Right renal pelvis (tissue), 4 donors: ENCODE results near the gene LPCAT2. TPM values are rescaled to one million over a fixed set of nuclear protein-coding genes. Genes with fewer than 3 reads are reported as not detected.
A peak's percentile ranks its signal among the peaks of the same experiment; 100 is the strongest.

Source experiments
- DNase-seq, 4 donors: peaks; one replicate each; pipeline ENCODE4 v3.0.0-alpha.2; 2013; ENCODE audit warnings: low read depth in 4 of 4, low spot score in 3 of 4, missing footprints in 1 of 4
- polyA plus RNA-seq, 4 donors: library from polyadenylated mRNA; unstranded; fragments of 120-200 nt; gene quantifications; one replicate each; pipeline ENCODE4 v1.2.1, GENCODE V29; 2013; ENCODE audit not compliant: insufficient read length in 4 of 4

LPCAT2 gene, protein sequence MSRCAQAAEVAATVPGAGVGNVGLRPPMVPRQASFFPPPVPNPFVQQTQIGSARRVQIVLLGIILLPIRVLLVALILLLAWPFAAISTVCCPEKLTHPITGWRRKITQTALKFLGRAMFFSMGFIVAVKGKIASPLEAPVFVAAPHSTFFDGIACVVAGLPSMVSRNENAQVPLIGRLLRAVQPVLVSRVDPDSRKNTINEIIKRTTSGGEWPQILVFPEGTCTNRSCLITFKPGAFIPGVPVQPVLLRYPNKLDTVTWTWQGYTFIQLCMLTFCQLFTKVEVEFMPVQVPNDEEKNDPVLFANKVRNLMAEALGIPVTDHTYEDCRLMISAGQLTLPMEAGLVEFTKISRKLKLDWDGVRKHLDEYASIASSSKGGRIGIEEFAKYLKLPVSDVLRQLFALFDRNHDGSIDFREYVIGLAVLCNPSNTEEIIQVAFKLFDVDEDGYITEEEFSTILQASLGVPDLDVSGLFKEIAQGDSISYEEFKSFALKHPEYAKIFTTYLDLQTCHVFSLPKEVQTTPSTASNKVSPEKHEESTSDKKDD
- 10 to 100 TPM in 1 of 4 donors, 1 to 10 TPM in 3; 9.4 to 10.5 (median 9.7) TPM for polyA plus RNA-seq

DNA sequence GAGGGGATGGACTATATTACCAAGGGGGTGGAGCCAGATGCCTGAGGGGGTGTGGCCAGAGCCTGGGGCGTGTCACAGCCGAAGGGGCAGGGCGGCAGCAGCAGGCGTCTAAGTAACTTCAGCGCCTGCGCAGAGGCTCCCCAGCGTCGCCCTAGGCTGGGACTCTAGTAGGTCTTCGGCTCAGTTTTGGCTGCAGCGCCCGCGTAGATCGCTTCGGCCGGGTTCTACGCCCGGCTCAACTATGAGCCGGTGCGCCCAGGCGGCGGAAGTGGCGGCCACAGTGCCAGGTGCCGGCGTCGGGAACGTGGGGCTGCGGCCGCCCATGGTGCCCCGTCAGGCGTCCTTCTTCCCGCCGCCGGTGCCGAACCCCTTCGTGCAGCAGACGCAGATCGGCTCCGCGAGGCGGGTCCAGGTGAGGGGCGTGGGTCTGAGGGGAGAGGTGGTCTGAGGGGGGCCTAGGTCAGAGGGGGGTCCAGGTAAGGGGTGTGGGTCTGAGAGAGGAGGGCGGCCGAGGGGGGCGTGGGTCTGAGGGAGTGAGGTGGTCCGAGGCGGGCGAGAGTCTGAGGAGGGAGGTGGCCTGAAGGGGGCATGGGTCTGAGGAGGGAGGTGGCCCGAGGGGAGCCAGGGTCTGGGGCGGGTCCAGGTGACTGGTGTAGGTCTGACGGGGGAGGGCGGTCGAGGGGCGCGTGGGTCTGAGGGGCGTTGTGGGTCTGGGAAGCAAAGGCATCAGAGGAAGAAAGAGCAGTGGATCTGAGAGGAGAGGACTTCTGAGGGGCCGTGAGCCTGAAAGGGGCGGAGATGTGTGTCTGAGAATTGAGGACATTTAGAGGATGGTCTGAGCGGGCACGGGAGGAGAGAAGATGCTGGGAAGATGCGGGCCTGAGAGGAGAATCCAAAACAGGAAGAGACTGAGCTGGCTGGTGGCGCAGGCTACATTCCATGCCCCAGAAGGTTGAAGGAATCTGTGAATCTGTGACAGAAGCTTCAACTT is at the start of gene LPCAT2:
LPCAT2 (plus strand) TSS at position 132 of the 991 bp plus-strand sequence; CDS start at position 242, 110 bp downstream.
- peak in 2 of 4 donors; percentile 55 to 56 for DNase-seq

DNA sequence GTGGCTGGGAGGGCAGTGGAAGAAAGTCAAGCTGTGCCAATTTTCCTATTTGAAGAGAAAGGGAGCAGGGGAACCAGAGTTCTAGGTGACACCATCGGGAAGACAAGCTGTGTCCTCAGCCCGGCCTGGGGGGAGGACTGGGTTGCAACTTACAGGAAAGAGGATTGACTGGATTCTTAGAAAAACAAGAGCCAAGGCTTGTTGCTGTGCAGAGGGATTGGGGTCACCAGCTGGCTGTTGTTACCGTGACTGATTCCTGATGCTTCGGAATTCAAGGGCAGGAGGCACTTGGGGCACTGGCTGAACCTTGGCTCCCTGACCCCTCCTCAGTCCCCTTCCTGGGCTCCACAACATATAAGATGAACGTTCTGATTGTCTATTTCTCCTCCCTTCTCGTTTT is 46.6 kb upstream of the LPCAT2 start:
- DNase-seq, result no peak

DNA sequence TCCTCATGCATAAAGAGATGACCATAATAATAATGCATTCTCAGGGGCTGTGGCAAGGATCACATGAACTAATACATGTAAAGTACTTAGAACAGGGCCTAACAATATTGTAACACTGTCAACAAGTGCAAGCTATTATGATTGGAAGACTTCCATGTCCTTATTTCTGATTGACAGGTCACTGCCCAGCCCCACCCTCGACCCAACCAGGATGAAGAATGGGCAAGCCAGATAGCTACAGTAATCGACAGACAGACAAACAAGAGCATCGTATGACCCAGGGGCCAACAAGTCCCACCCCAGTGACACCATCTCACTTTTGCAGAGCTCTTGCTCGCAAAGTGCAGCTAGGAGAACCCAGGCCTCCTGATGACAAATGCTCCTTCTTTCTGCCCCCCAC is 44.5 kb upstream of the LPCAT2 start:
- DNase-seq, result no peak

DNA sequence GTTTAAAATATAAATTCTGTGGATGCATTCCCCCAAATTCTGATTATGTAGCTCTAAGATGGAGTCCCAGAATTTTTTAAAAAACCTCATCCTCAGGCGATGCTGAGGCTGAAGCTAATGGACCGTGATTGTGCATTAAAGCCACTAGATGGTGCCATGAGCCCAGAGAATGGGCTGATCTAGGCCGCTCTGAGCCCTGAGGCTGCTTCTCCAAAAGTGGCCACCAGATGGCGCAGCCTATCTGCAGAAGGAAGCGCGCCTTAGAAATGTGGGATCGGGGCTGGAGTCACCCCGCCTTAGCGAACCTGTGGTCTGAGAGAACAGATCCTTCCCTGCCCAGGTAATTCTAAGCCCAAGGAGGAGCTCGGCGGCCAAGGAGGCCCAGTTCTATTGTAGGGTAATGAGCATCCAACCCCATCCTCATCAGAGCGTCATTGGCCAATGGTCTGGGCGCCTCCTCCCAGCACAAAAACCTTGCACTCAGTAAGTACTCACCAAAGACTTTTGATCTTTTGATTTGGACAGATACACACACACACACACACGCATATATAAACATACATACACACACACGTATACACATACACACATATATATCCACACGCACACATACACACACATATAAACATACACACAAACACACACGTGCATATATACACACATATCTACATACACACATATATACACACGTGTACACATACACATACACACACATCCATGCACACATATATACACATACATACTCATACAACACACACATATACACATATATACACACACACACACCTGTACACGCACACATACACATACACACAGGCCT is 43.6 kb upstream of the LPCAT2 start:
- DNase-seq, result peak; percentile 71 to 89 (median 77)

DNA sequence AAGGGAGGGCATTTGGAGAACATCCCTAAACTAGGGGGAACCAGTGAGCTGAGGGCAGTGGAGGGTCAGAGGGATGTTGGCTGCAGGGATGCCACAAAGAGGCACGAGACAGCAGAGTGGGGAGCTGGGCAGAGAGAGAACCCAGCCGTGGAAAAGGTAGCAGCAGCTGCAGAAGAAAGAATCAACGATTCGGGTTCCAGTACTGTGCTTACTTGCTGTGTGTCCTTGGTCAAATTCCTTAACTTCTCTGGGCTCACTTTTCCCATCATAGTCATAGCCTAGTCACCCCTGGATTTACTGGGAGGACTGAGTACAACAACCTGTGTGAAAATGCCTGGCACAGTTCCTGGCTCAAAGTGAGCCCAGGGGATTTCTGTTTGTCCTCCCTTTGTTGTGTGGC is 42.7 kb upstream of the LPCAT2 start:
- DNase-seq, result no peak

DNA sequence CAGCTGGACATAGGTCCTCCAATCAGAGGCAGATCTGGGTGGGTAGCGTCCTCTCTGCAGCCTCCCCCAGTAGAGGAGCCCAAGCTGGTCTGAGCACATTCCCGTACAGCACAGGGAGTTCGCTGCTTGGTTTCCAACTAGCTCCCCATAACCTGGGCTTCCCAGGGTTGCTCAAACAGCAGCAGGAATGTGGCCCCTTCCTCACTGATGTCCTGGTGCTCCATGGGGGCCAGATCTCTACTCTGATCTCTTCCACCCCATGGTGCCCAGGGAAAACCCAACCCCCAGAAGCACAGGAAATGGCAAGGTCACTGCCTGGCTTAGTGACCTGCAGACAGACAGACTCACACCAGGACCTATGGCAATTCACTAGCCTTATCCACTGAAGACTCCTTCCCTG is 41.0 kb upstream of the LPCAT2 start:
- no peak for DNase-seq

DNA sequence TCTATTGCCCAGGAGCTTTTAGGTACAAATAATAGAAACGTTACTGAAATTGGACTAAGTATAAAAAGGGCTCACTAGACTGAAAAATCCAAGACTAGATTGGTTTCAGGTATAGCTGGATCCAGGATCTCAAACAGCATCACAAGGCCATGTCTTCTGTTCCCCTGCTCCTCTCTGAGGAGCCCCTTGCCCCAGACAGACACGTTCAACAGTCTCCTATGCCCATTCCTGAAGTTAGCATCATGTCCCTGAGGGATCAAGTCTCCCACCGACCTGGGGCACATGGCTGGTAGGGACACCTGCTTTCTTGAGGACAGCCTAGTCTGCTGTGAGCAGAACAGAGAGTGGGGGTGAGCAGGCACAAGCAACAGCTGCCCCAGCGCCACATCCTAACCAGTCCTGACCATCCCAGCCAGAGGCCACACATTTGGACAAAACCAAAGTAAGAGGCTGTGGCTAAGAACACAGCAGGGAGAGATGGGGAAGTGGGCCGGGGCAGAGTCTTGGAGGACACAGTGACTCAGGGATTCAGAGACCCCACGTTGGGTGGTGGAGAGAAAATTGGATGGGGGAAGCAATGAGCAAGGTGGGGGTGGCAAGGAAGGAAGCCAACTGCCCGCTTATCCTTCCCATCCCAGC is 40.4 kb upstream of the LPCAT2 start:
- DNase-seq, result no peak

DNA sequence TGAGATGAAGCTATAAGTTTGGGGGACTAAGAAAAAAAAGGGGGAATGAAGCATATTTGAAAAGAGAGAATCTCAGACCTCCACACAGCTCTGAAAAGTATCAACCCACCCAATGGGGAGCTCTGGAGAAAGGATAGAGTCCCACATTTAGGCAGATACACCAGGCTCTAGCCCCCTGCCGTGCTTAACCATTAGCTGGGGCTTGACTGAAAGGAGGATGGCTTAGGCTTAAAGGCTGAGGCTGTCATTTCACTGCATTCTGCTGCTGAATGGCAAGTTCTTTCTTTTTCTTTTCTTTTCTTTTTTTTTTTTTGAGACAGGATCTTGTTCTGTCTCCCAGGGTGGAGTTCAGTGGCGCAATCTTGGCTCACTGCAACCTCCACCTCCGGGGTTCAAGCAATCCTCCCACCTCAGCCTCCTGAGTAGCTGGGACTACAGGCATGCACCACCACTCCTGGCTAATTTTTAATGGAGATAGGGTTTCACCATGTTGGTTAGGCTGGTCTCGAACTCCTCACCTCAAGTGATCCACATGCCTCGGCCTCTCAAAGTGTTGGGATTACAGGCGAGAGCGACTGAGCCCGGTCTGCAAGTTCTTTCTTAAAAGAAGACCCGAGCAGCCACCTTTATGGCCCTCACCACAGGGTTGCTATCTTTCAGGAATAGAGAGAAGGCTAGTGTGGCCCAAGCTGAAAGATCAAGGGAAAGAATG is 38.9 kb upstream of the LPCAT2 start:
- DNase-seq, result no peak

DNA sequence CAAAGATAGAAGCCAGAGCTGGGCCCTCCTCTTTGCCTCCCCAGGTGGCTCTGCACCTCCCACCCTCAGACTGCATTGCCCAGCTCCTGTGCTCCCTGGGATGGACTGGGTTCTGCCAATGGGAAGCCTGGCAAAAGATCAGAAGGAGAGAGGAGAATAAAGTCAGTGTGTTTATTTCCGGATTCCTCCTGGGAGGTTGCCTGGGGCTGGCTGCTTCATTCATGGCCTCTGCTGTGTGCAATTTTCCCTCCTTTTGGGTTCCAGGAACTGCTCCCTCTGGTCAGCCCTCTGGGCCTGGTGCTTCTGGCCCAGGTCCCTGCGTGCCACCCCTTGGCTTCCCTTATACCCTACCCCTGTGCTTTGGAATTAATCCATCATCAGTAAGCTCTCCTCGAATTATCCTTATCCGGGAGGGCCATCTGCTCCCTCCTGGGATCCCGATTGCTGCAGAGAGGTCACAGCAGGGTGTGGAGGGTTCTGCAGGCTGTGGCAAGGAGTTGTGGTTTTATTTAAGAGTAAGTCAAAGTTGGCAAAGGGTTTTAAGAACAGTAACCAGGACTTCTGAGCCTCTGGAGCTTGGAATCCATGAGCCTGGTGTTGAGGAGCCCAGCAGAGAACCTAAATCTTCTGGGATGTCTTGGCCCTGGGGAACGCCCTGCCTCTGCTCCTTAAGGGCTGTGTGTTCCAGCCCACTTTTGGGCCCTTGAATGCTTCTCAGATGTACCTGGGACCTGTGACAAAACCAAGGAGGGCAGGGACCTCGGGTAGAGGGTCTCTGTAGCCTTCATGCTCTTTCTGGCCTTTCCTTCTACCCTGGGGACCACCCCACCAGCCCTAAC is 38.1 kb upstream of the LPCAT2 start:
- no peak for DNase-seq

DNA sequence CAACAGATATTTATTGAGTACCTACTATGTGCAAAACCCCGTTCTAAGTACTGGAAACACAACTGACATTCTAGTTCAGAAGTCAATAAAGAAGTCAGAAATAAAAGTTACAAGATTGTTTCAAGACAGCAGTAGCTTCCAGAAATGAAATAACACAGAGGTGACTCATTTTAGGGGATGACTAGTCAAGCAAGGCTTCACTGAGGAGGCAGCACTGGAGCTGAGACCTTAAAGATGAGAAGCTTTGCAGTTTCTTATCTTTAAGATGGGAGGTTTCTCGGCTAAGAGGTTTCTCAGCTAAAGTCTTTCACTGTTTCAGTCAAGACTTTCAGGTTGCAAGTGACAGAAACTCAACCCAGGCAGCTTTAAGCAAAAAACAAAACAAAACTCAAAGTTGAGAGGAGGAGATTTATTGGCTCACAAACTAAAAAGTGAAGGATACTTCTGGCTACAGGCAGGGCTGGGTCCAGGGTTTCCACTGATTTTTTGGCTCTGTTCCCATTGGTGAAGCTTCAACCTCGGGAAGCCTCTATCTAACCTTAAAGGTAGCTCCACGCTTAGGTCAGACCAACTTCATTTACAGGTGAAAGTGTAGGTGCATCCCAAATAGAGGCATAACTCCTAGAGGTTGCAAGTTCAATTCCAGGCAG is 37.3 kb upstream of the LPCAT2 start:
- DNase-seq, result no peak

DNA sequence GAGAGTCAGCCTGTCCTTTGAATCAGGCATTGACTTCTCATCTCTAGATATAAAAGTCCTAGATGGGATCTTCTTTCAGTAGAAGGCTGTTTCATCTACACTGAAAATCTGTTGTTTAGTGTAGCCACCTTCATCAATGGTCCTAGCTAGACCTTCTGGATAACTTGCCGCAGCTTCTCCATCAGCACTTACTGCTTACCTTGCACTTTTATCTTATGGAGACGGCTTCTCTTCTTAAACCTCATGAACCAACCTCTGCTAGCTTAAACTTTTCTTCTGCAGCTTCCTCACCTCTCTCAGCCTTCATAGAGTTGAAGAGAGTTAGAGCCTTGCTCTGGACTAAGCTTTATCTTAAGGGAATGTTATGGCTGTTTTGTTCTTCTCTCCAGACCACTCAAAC is 35.3 kb upstream of the LPCAT2 start:
- no peak for DNase-seq

DNA sequence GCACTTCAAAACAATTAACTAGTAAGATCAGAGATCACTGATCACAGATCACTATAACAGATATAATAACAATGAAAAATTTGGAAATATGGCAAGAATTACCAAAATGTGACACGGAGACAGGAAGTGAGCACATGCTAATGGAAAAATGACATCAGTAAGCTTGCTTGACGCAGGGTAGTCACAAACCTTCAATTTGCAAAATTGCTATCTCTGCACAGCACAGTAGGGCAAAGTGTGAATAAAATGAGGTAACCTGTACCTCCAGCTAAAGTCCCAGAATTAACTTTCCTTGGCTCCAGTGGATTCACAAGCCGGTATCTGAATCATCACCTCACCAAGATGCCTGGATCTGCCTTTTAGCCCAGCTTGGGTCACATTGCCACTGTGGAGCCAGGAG is 34.1 kb upstream of the LPCAT2 start:
- DNase-seq, result no peak

DNA sequence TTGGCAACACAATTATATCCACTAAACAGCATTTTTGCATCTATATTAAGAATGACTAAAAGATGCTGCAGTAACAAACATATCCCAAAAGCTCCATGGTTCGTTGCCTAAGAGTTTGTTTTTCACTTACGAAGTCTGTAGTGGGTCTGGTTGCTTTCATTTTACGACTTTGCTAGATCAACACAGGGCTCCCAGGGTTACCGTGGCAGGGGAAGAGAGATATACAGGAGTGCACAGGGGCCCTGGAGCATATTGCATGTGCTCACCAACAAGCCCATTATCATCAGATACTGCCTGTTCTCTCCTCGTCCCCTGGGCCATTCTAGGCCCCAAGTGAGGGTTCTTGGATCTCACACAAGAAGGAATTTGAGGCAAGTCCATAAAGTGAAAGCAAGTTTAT is 33.0 kb upstream of the LPCAT2 start:
- no peak for DNase-seq

DNA sequence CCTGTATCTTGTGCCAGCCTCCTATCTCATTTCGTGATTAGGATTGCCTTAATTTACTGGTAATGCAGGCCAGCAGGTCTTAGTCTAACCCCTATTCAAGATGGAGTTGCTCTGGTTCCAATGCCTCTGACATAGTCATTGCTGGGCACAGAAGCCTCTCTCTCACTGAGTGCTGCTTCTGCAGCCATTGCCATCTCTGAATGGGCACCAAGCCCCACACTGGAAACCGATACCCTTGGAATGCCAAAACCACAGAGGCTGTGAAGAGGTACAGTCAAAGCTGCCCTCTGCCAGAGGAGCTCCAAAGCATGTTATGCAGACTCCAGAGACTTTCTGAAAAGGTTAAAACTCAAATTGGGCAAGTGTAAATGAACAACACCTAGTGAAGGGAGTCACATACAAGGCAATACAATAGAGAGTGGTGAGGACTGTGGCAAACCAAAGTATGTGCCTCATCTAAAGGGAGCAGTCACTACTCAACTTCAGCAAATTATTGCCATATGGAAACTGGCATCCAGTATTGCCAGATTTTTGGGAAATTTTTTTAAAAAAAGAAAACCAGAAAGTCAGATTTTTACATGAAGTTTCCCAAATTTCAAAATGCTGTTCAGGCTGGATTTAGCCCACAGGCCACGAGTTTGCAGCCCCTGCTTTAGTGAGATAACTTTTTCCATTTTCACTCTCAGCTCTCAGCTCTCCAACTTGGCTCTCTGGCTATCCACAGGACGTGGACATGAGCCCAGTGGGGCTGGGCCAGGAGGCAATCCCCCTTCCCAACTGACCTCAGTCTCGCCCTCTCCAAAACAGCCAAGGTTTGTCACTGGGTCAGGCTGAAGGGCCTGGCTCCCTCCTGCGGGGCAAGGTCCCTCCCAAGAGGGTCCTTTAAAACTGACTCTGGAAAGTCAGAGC is 32.0 kb upstream of the LPCAT2 start:
- no peak for DNase-seq

DNA sequence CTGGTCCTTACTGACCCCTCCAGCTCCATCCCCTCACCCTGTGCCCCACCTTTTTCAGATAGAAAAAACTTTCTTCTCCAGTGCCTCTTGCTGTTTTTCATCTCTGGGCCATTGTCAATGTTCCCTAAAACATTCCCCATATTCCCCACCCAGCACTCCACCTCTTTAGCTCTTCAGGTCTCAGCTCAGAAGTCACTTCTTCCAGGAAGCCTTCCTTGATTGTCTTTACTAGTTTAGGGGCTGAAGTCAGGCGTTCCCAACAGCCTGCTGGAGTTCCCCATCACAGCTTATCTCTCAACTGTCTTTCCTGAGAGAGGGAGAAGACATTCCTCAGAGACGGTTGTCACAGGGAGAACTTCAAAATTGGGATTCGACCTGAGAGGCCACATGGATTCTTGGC is 31.1 kb upstream of the LPCAT2 start:
- no peak for DNase-seq

DNA sequence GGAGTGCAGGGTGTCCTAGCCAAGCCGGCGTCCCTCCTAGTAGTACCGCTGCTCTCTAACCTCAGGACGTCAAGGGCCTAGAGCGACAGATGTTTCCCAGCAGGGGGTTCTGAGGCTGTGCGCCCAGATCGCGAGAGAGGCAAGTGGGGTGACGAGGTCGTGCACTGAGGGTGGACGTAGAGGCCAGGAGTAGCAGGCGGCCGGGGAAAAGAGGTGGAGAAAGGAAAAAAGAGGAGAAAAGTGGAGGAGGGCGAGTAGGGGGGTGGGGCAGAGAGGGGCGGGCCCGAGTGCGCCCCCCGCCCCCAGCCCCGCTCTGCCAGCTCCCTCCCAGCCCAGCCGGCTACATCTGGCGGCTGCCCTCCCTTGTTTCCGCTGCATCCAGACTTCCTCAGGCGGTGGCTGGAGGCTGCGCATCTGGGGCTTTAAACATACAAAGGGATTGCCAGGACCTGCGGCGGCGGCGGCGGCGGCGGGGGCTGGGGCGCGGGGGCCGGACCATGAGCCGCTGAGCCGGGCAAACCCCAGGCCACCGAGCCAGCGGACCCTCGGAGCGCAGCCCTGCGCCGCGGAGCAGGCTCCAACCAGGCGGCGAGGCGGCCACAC is 29.9 kb upstream of the LPCAT2 start, which contains the start of gene MMP2:
MMP2 (plus strand) TSS at position 372 of the 603 bp plus-strand sequence. CDS start 282 bp downstream, outside the sequence.
- DNase-seq, result no peak
